H9 (cell line): Measurements from ENCODE around the gene PTP4A1. TPM values are rescaled to one million over a fixed set of nuclear protein-coding genes. Genes with fewer than 3 reads are reported as not detected.

ENCODE experiments used
- DNase-seq: peaks from one replicate; pipeline ENCODE4 v3.0.0-alpha.2; 2017
- H2AFZ ChIP-seq: one replicate; pipeline ENCODE4 v1.6.1; 2013; ENCODE audit warnings: mild to moderate bottlenecking, low read length, control low read depth, moderate library complexity
- H2AK5ac ChIP-seq: 2 replicates; pipeline ENCODE4 v1.6.1; 2013; ENCODE audit warnings: low read length, control low read depth, mixed read lengths; ENCODE audit not compliant: insufficient read length
- H2BK120ac ChIP-seq: one replicate; pipeline ENCODE4 v1.6.1; 2013; ENCODE audit warnings: low read depth, mild to moderate bottlenecking, low read length, control low read depth, inconsistent platforms; ENCODE audit not compliant: poor library complexity, severe bottlenecking
- H2BK12ac ChIP-seq: 2 replicates; pipeline ENCODE4 v1.6.1; 2013; ENCODE audit warnings: low read length, control low read depth, mixed read lengths, low read depth; ENCODE audit not compliant: insufficient read length
- H2BK15ac ChIP-seq: 2 replicates; pipeline ENCODE4 v1.6.1; 2013; ENCODE audit warnings: low read depth, low read length, control low read depth
- H2BK20ac ChIP-seq: one replicate; pipeline ENCODE4 v1.6.1; 2013; ENCODE audit warnings: low read depth, mild to moderate bottlenecking, low read length, control low read depth, inconsistent platforms; ENCODE audit not compliant: poor library complexity, severe bottlenecking
- H2BK5ac ChIP-seq: 2 replicates; pipeline ENCODE4 v1.6.1; 2013; ENCODE audit warnings: low read length, control low read depth, mixed read lengths; ENCODE audit not compliant: insufficient read length
- H3K14ac ChIP-seq: 2 replicates; pipeline ENCODE4 v1.6.1; 2013; ENCODE audit warnings: low read length, control low read depth; ENCODE audit not compliant: insufficient read depth
- H3K18ac ChIP-seq: 2 replicates; pipeline ENCODE4 v1.6.1; 2013; ENCODE audit warnings: low read depth, mild to moderate bottlenecking, mixed read lengths, low read length, control low read depth; ENCODE audit not compliant: insufficient read length
- H3K23ac ChIP-seq: 2 replicates; pipeline ENCODE4 v1.6.1; 2013; ENCODE audit warnings: low read length, control low read depth, mixed read lengths, low read depth; ENCODE audit not compliant: insufficient read length
- H3K23me2 ChIP-seq: 2 replicates; pipeline ENCODE4 v1.6.1; 2013; ENCODE audit warnings: low read depth, mild to moderate bottlenecking, mixed read lengths, low read length, control low read depth; ENCODE audit not compliant: insufficient read length, poor library complexity, severe bottlenecking
- H3K27ac ChIP-seq: 2 replicates; pipeline ENCODE4 v1.5.1; 2013; ENCODE audit warnings: low read length, control low read depth, mixed read lengths, low read depth; ENCODE audit not compliant: insufficient read length
- H3K27me3 ChIP-seq: 2 replicates; pipeline ENCODE4 v1.6.1; 2013; ENCODE audit warnings: low read length, control low read depth, inconsistent platforms; ENCODE audit not compliant: insufficient read depth
- H3K4ac ChIP-seq: 2 replicates; pipeline ENCODE4 v1.6.1; 2013; ENCODE audit warnings: low read depth, mild to moderate bottlenecking, control low read depth, inconsistent platforms, low read length, moderate library complexity
- H3K4me1 ChIP-seq: 2 replicates; pipeline ENCODE4 v1.6.1; 2013; ENCODE audit warnings: low read length, control low read depth, inconsistent platforms; ENCODE audit not compliant: insufficient read depth
- H3K4me2 ChIP-seq: 2 replicates; pipeline ENCODE4 v1.6.1; 2013; ENCODE audit warnings: low read length, control low read depth, mixed read lengths; ENCODE audit not compliant: insufficient read length, insufficient read depth
- H3K56ac ChIP-seq: 2 replicates; pipeline ENCODE4 v1.6.1; 2013; ENCODE audit warnings: low read depth, mild to moderate bottlenecking, mixed read lengths, low read length, control low read depth; ENCODE audit not compliant: insufficient read length
- H3K79me1 ChIP-seq: 2 replicates; pipeline ENCODE4 v1.6.1; 2013; ENCODE audit warnings: low read depth, mild to moderate bottlenecking, moderate library complexity, low read length, control low read depth, inconsistent platforms; ENCODE audit not compliant: insufficient read depth, poor library complexity, severe bottlenecking
- H3K79me2 ChIP-seq: 2 replicates; pipeline ENCODE4 v1.6.1; 2013; ENCODE audit warnings: low read length, control low read depth, inconsistent platforms; ENCODE audit not compliant: insufficient read depth
- H3K9ac ChIP-seq: 2 replicates; pipeline ENCODE4 v1.6.1; 2013; ENCODE audit warnings: low read length, control low read depth, mixed read lengths; ENCODE audit not compliant: insufficient read length; ENCODE audit errors: extremely low read depth
- H3K9me3 ChIP-seq: one replicate; pipeline ENCODE4 v1.6.1; 2013; ENCODE audit warnings: low read depth, low read length, inconsistent platforms; ENCODE audit not compliant: control insufficient read depth
- H3T11ph ChIP-seq: one replicate; pipeline ENCODE4 v1.6.1; 2013; ENCODE audit warnings: mild to moderate bottlenecking, low read length, control low read depth, inconsistent platforms
- H4K20me1 ChIP-seq: one replicate; pipeline ENCODE4 v1.6.1; 2013; ENCODE audit not compliant: control insufficient read depth, insufficient read length, insufficient read depth
- H4K5ac ChIP-seq: 2 replicates; pipeline ENCODE4 v1.6.1; 2013; ENCODE audit warnings: low read depth, mild to moderate bottlenecking, mixed read lengths, low read length, control low read depth; ENCODE audit not compliant: insufficient read length
- H4K8ac ChIP-seq: replicated peaks from 2 replicates; pipeline ENCODE4 v1.6.1; 2013; ENCODE audit warnings: low read length, control low read depth, mixed read lengths, low read depth; ENCODE audit not compliant: insufficient read length
- H4K91ac ChIP-seq: 2 replicates; pipeline ENCODE4 v1.6.1; 2013; ENCODE audit warnings: low read depth, mild to moderate bottlenecking, moderate library complexity, mixed read lengths, low read length, control low read depth; ENCODE audit not compliant: insufficient read length
- H3K27ac Mint-ChIP-seq, 3 experiments: 2 replicates in 2 of 3; 3 replicates in 1 of 3; pipeline ENCODE4 v1.8.0; 2020 to 2021; ENCODE audit warnings: mixed read lengths in 3 of 3, mild to moderate bottlenecking in 1 of 3, moderate library complexity in 1 of 3
- H3K27me3 Mint-ChIP-seq: 2 replicates; pipeline ENCODE4 v1.8.0; 2021; ENCODE audit warnings: low read depth, mild to moderate bottlenecking, moderate library complexity, mixed read lengths
- H3K36me3 Mint-ChIP-seq, 3 experiments: 2 replicates in 2 of 3; 3 replicates in 1 of 3; pipeline ENCODE4 v1.8.0; 2020 to 2021; ENCODE audit warnings: low read depth in 3 of 3, mixed read lengths in 3 of 3; ENCODE audit not compliant: insufficient read depth in 1 of 3
- H3K4me1 Mint-ChIP-seq, 2 experiments: 2 replicates each; pipeline ENCODE4 v1.8.0; 2020; ENCODE audit warnings: mixed read lengths in 2 of 2
- H3K4me3 Mint-ChIP-seq, 2 experiments: 2 replicates in 1 of 2; 3 replicates in 1 of 2; pipeline ENCODE4 v1.8.0; 2020 to 2021; ENCODE audit warnings: mild to moderate bottlenecking in 2 of 2, mixed read lengths in 2 of 2, moderate library complexity in 1 of 2
- H3K9me3 Mint-ChIP-seq, 2 experiments: 2 replicates in 1 of 2; 3 replicates in 1 of 2; pipeline ENCODE4 v1.8.0; 2020; ENCODE audit warnings: mild to moderate bottlenecking in 2 of 2, mixed read lengths in 2 of 2, moderate library complexity in 1 of 2
- CTCF ChIP-seq: fragments of 200-600 bp; sonication (generic); conservative IDR thresholded peaks from 3 replicates; pipeline ENCODE4 v1.8.0; 2021; ENCODE audit warnings: antibody characterized with exemption, mild to moderate bottlenecking
- WGBS: extraction: QIAGEN DNeasy Blood & Tissue Kit; methylation state at CpG from one replicate; pipeline ENCODE4 v1.1.7; 2013; ENCODE audit warnings: missing lambda C conversion rate, low lambda C conversion rate, mixed read lengths; ENCODE audit not compliant: insufficient read length; ENCODE audit errors: extremely low coverage; 5-methylcytosine and 5-hydroxymethylcytosine counted together
- total RNA-seq: library from RNA; stranded (reverse); gene quantifications from 2 replicates; pipeline ENCODE4 v1.2.1, GENCODE V29; 2021

Gene PTP4A1
- total RNA-seq, 1 experiment from 2014 or later = 85.9 TPM

DNA sequence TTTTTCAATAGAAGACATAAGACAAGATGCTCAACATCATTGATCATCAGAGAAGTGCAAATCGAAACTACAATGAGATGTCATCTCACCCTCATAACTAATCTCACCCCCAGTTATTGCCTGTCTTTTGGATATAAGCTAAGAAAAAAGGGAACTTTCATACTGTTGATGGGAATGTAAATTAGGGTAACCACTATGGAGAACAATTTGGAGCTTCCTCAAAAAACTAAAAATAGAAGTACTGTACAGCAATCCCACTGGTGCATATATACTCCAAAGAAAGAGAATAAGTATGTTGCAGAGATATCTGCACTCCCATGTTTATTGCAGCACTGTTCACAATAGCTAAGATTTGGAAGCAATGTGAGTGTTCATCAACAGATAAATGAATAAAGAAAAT lies 37.0 kb downstream of the PTP4A1 start:
- H4K20me1 ChIP-seq = no peaks in the 10 kb centered on the region
- Mint-ChIP-seq H3K36me3 (no peaks in the 10 kb centered on the region), H3K4me3 (no peak overlapping the region)

More for the DNA sequence above, 37.0 kb downstream of the PTP4A1 start:
- Histone ChIP-seq H3K23ac (no peak overlapping the region), H4K5ac (no peak overlapping the region), H3K4me1 (no peaks in the 10 kb centered on the region), H3K4ac (no peak overlapping the region), H3K9me3 (no peaks in the 10 kb centered on the region), H3K4me2 (no peak overlapping the region), H3K27ac (no peak overlapping the region), H4K91ac (no peak overlapping the region), H3K18ac (no peak overlapping the region), H2BK15ac (no peak overlapping the region), H3K27me3 (no peaks in the 10 kb centered on the region), H2AFZ (no peak overlapping the region), H4K8ac (no peak overlapping the region), H3K9ac (no peak overlapping the region), H3K56ac (no peak overlapping the region), H3K79me1 (no peaks in the 10 kb centered on the region), H3K23me2 (no peaks in the 10 kb centered on the region), H2BK5ac (no peak overlapping the region), H2AK5ac (no peak overlapping the region), H3K79me2 (no peaks in the 10 kb centered on the region), H2BK120ac (no peak overlapping the region), H2BK20ac (no peak overlapping the region), H2BK12ac (no peak overlapping the region), H3K14ac (no peak overlapping the region), H3T11ph (no peak overlapping the region)
- WGBS = no CpG with 5 or more reads among the region's 1 CpG
- H3K4me1 Mint-ChIP-seq = no peaks in the 10 kb centered on the region
- no peak for DNase-seq
- no peak for TF ChIP-seq CTCF
- H3K9me3 Mint-ChIP-seq = no peaks in the 10 kb centered on the region
- no peak overlapping the region for H3K27ac Mint-ChIP-seq
- no peaks in the 10 kb centered on the region for H3K27me3 Mint-ChIP-seq
